ENCODE results near the gene FLYWCH1. TPM values are rescaled to one million over a fixed set of nuclear protein-coding genes. Genes with fewer than 3 reads are reported as not detected.
"Not testable (repeated sequence)": the region's sequence is repeated elsewhere in the genome, so short reads cannot be mapped to it uniquely, and the experiment has no call there.

FLYWCH1 gene
- total RNA-seq, 1 donor from 2014 or later, result 74.3 TPM

DNA sequence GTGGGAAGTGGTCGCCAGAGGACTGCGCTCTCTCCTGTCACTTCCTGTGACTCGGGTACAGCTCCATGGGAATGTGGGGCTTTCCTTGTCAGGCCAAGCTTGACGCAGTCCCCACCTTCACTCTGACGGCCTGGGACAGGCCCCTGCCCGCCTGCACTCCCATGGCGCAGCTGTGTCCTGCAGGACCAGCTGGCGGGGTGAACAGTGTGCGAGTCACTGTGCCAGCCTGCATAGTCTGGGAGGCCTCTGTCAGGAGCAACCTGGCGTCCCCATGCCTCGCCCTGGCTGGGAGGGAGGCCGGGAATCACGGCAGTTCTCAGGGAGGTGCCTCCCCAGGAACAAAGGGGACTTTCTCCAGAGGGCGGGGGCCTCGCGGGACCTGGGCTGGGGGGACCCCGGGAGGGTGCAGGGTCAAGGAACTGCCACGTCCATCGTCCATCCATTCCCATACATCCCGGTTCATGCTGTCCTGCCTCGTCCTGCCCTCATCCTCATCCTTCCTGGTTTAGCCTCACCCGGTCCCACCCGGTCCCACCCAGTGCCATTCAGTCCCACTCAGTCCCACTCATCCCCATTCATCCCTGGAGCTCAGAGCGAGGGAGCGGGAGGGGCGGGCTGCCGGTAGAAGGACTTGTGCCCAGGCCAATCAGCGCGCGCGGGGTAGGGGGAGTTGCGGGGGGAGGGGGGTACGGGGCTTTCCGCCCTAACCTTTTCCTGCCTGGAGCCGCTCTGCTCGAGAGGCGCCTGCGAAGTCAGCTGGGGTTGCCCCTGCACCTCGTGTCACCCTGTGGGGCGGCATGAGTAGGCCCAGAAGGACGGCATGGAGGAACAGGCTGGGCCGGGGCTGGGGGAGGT lies 13.4 kb downstream of the FLYWCH1 start:
- intact Hi-C loops (cut with micrococcal nuclease), result no loop called here

DNA sequence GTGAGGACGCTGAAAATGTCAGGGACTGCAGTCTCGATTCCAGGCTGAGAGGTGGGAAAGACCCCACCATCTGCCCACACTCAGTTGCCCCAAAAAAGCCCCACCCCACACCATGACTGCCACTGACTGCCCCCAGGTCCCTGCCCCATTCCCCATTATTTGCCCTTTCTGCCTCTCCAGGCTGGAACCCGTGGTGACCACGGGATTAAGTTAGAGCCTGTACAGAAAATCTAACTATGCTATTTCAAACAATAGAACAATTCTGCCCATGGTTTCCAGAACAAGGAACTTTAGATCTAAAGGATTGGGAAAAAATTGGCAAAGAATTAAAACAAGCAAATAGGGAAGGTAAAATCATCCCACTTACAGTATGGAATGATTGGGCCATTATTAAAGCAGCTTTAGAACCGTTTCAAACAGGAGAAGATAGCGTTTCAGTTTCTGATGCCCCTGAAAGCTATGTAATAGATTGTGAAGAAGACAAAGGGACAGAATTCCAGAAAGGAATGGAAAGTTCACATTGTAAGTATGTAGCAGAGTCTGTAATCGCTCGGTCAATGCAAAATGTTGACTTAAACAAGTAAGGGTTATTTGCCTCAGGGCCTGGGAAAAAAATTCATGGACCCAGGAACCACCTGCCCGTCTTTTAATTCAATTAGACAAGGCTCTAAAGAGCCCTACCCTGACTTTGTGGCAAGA lies 14.4 kb downstream of the FLYWCH1 start:
- intact Hi-C loops (cut with micrococcal nuclease), result loop anchor here (2.0 kb wide), 2 partner anchors 87 to 205 kb away; partner anchors contain the start of gene PRSS27

- intact Hi-C loops (cut with micrococcal nuclease), result loop anchor here (2.0 kb wide), 2 partner anchors 88 to 206 kb away; partner anchors contain the start of gene PRSS27
Measured at GRCh38 chr16:2926650-2926999, 14.9 kb downstream of the FLYWCH1 start.

- intact Hi-C loops (cut with micrococcal nuclease), result loop anchor here (1.0 to 2.0 kb wide), 8 partner anchors 8 to 206 kb away; partner anchors contain the start of genes FLYWCH1, PAQR4 and PRSS27
Measured at GRCh38 chr16:2927010-2927646, 15.4 kb downstream of the FLYWCH1 start.

GRCh38 chr16:2928151-2928550 lies 16.4 kb downstream of the FLYWCH1 start:
- intact Hi-C loops (cut with micrococcal nuclease), result not testable (repeated sequence)

- intact Hi-C loops (cut with micrococcal nuclease), result no loop called here
Measured at GRCh38 chr16:2928796-2929195, 17.1 kb downstream of the FLYWCH1 start.

- intact Hi-C loops (cut with micrococcal nuclease), result no loop called here
Measured at GRCh38 chr16:2929693-2930092, 18.0 kb downstream of the FLYWCH1 start.

DNA sequence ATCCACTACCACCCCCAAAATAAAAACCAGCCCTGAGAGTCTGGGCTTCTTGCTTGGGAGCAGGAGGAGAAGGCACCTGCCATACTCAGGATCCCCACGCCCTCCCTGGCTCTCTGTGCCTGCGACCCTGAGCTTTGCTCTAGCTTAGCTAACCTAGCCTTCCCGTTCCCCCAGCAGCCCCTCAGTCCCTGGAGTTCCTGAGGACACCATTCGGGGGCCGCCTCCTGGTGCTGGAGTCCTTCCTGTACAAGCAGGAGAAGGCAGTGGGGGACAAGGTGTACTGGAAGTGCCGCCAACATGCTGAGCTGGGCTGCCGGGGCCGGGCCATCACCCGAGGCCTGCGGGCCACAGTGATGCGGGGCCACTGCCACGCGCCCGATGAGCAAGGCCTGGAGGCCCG lies 18.5 kb downstream of the FLYWCH1 start:
- intact Hi-C loops (cut with micrococcal nuclease), result no loop called here

GRCh38 chr16:2931231-2931914 lies 19.6 kb downstream of the FLYWCH1 start:
- intact Hi-C loops (cut with micrococcal nuclease), result not testable (repeated sequence)

GRCh38 chr16:2933136-2933535 lies 21.4 kb downstream of the FLYWCH1 start:
- intact Hi-C loops (cut with micrococcal nuclease), result no loop called here

DNA sequence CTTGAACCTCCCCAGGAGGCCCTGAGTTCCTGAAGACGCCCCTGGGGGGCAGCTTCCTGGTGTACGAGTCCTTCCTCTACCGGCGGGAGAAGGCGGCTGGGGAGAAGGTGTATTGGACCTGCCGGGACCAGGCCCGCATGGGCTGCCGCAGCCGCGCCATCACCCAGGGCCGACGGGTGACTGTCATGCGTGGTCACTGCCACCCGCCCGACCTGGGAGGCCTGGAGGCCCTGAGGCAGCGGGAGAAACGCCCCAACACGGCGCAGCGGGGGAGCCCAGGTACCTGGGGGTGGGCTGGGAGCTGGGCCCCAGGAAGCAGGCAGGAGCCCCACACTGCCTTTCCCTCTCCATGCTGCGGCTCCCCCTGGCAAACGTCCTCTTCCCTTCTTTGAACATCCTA lies 22.0 kb downstream of the FLYWCH1 start:
- intact Hi-C loops (cut with micrococcal nuclease), result no loop called here

- intact Hi-C loops (cut with micrococcal nuclease), result no loop called here
Measured at GRCh38 chr16:2934450-2934849, 22.7 kb downstream of the FLYWCH1 start.

- intact Hi-C loops (cut with micrococcal nuclease), result no loop called here
Measured at GRCh38 chr16:2936436-2937011, 24.8 kb downstream of the FLYWCH1 start.

- intact Hi-C loops (cut with micrococcal nuclease), result no loop called here
Measured at GRCh38 chr16:2937170-2937569, 25.4 kb downstream of the FLYWCH1 start.

GRCh38 chr16:2938206-2938605 lies 26.5 kb downstream of the FLYWCH1 start:
- intact Hi-C loops (cut with micrococcal nuclease), result no loop called here

- intact Hi-C loops (cut with micrococcal nuclease), result no loop called here
Measured at GRCh38 chr16:2939968-2940367, 28.2 kb downstream of the FLYWCH1 start.

DNA sequence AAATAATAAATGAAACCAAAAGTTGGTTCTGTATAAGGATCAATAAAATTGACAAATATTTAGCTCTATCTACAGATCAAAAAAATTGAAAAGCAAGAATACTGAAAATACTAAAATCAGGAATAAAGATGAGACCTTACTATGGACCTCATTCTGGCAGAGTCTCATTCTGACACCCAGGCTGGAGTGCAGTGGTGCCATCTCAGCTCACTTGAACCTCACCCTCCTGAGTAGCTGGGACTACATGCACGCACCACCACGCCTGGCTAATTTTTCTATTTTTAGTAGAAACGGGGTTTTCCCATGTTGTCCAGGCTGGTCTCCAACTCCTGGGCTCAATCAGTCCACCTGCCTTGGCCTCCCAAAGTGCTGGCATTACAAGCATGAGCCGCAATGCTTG lies 30.3 kb downstream of the FLYWCH1 start:
- intact Hi-C loops (cut with micrococcal nuclease), result no loop called here

GRCh38 chr16:2943716-2944115 lies 32.0 kb downstream of the FLYWCH1 start:
- intact Hi-C loops (cut with micrococcal nuclease), result not testable (repeated sequence)

DNA sequence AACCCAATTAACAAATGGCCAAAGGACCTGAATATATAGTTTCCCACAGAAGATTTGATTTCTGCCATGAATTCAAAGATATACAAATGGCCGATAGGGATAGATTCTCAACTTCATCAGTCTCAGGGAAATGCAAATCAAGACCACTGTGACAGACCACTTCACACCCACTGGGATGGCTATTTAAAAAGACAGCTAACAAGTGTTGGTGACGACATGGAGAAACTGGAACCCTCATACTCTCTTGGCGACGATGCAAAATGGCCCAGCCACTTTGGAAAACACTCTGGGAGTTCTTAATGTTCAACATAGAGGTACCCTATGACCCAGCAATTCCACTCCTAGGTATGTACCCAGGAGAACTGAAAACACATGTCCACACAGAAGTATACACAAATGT lies 34.9 kb downstream of the FLYWCH1 start:
- intact Hi-C loops (cut with micrococcal nuclease), result no loop called here

- intact Hi-C loops (cut with micrococcal nuclease), result no loop called here
Measured at GRCh38 chr16:2948807-2949704, 37.3 kb downstream of the FLYWCH1 start.

Measured in T-helper 1 cell treated with Interleukin-12 subunit alpha and Interleukin-12 subunit beta and Interleukin-4 antibody, amounts not matched to agents 30 ng/mL and 1 ng/mL, for 36 hours (primary cell).